AG08395 (cell line): Measurements from ENCODE around the gene XXYLT1.
"Not testable (repeated sequence)": the region's sequence is repeated elsewhere in the genome, so short reads cannot be mapped to it uniquely, and the experiment has no call there.

Experiments used
- DNase-seq: peaks from one replicate; pipeline ENCODE4 v3.0.0; 2012; ENCODE audit warnings: mixed read lengths, low spot score

The XXYLT1 gene

GRCh38 chr3:195226900-195227447 is 44.0 kb downstream of the XXYLT1 start:
- no peak for DNase-seq

- DNase-seq = no peak
Observed at GRCh38 chr3:195226445-195226844, 44.5 kb downstream of the XXYLT1 start.

GRCh38 chr3:195224980-195225580 is 45.9 kb downstream of the XXYLT1 start:
- no peak for DNase-seq

GRCh38 chr3:195224156-195224979 is 46.6 kb downstream of the XXYLT1 start:
- DNase-seq = peak; percentile 18

- no peak for DNase-seq
Observed at GRCh38 chr3:195221876-195222617, 48.9 kb downstream of the XXYLT1 start.

GRCh38 chr3:195221015-195221853 is 49.7 kb downstream of the XXYLT1 start:
- peak; percentile 81 for DNase-seq

- no peak for DNase-seq
Observed at GRCh38 chr3:195219351-195220230, 51.4 kb downstream of the XXYLT1 start.

- not testable (repeated sequence) for DNase-seq
Observed at GRCh38 chr3:195218331-195218730, 52.6 kb downstream of the XXYLT1 start.

GRCh38 chr3:195215576-195215975 is 55.4 kb downstream of the XXYLT1 start:
- DNase-seq = not testable (repeated sequence)

- no peak for DNase-seq
Observed at GRCh38 chr3:195214381-195214780, 56.6 kb downstream of the XXYLT1 start.

GRCh38 chr3:195213639-195214315 is 57.2 kb downstream of the XXYLT1 start:
- no peak for DNase-seq

- no peak for DNase-seq
Observed at GRCh38 chr3:195212749-195213375, 58.1 kb downstream of the XXYLT1 start.

GRCh38 chr3:195212033-195212748 is 58.8 kb downstream of the XXYLT1 start:
- DNase-seq = no peak

GRCh38 chr3:195210266-195210973 is 60.5 kb downstream of the XXYLT1 start:
- DNase-seq = peak; percentile 70

- DNase-seq = peak; percentile 43
Observed at GRCh38 chr3:195209847-195210265, 61.1 kb downstream of the XXYLT1 start.

- DNase-seq = no peak
Observed at GRCh38 chr3:195209083-195209846, 61.7 kb downstream of the XXYLT1 start.

- DNase-seq = no peak
Observed at GRCh38 chr3:195208631-195209030, 62.3 kb downstream of the XXYLT1 start.
